Measurements from ENCODE around the gene ASTN2. TPM values are rescaled to one million over a fixed set of nuclear protein-coding genes. Genes with fewer than 3 reads are reported as not detected.
A peak's percentile ranks its signal among the peaks of the same experiment; 100 is the strongest.

The ASTN2 gene
- total and polyA plus RNA-seq, 2 donors = 3.1 to 10.2 TPM

- DNase-seq (ENCODE audit: extremely low spot score) = no peak
- no peak overlapping the region for H3K27ac ChIP-seq (ENCODE audit: low read depth)
- no peaks in the 10 kb centered on the region for H3K36me3 ChIP-seq (ENCODE audit: insufficient read depth)
- WGBS = 73% methylated on average over 3 of the region's 3 CpGs
- no peak overlapping the region for H3K4me3 ChIP-seq (ENCODE audit: low read depth, low read length)
- no peaks in the 10 kb centered on the region for H3K4me1 ChIP-seq (ENCODE audit: insufficient read depth)
These were observed 785.2 kb downstream of the ASTN2 start for GRCh38 chr9:116629634-116630033.

- no peak overlapping the region for H3K4me3 ChIP-seq (ENCODE audit: low read depth, low read length)
- no peak for DNase-seq (ENCODE audit: extremely low spot score)
- no peaks in the 10 kb centered on the region for H3K4me1 ChIP-seq (ENCODE audit: insufficient read depth)
- H3K27ac ChIP-seq (ENCODE audit: low read depth) = no peak overlapping the region
- H3K36me3 ChIP-seq (ENCODE audit: insufficient read depth) = no peaks in the 10 kb centered on the region
- 71% methylated on average over 4 of the region's 4 CpGs for WGBS
These were observed 786.1 kb downstream of the ASTN2 start for GRCh38 chr9:116628716-116629115.

DNA sequence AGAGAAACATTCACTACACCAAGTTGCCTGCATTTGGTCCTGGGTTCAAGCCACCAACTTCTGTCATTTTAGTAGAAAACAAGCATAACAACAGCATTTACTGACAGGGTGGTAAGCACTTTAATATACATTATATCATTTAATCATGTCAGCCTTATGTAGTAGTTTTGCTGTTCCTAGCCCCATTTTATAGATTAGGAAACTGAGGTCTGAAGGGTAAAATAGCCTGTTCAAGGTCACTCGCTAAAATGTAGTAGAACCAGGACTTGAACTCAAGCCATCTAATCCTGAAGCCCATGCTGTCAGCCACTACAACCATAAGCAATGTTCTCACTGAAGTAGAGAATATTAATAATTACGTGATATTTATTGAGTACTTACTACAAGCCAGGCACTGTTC lies 787.4 kb downstream of the ASTN2 start:
- no peak overlapping the region for H3K27ac ChIP-seq (ENCODE audit: low read depth)
- DNase-seq (ENCODE audit: extremely low spot score) = no peak
- no peaks in the 10 kb centered on the region for H3K4me1 ChIP-seq (ENCODE audit: insufficient read depth)
- H3K4me3 ChIP-seq (ENCODE audit: low read depth, low read length) = no peak overlapping the region
- H3K36me3 ChIP-seq (ENCODE audit: insufficient read depth) = no peaks in the 10 kb centered on the region
- WGBS = over 99% methylated on average over 2 of the region's 2 CpGs

GRCh38 chr9:116626762-116627161 lies 788.1 kb downstream of the ASTN2 start:
- Histone ChIP-seq H3K36me3 (ENCODE audit: insufficient read depth) (no peaks in the 10 kb centered on the region), H3K4me1 (ENCODE audit: insufficient read depth) (no peaks in the 10 kb centered on the region), H3K4me3 (ENCODE audit: low read depth, low read length) (no peak overlapping the region), H3K27ac (ENCODE audit: low read depth) (no peak overlapping the region)
- no peak for DNase-seq (ENCODE audit: extremely low spot score)
- WGBS = 98% methylated on average over 3 of the region's 3 CpGs

DNA sequence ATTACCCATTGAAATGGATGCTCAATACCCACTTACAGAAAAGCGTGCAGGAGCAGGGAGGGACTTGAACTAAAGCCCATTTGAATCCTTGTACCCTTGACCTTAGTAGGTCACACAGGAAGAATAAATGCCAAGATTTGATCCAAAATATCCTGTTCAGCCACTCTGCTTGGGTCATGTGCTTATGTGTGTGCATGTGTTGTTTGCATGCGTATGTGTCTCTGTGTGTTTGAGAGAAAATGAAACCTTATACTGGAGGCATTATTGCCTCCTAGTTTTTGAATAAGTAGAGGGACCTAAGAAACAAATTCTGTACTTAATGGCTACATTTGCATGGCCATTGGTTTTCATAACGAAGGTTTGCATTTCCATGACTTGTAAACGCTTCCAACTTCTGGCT lies 791.1 kb downstream of the ASTN2 start:
- Histone ChIP-seq H3K27ac (ENCODE audit: low read depth) (no peak overlapping the region), H3K36me3 (ENCODE audit: insufficient read depth) (no peaks in the 10 kb centered on the region), H3K4me1 (ENCODE audit: insufficient read depth) (no peaks in the 10 kb centered on the region), H3K4me3 (ENCODE audit: low read depth, low read length) (no peak overlapping the region)
- no peak for DNase-seq (ENCODE audit: extremely low spot score)
- 87% methylated on average over 4 of the region's 4 CpGs for WGBS

GRCh38 chr9:116617389-116617788 lies 797.5 kb downstream of the ASTN2 start:
- H3K27ac ChIP-seq (ENCODE audit: low read depth) = no peak overlapping the region
- 91% methylated on average over 3 of the region's 3 CpGs for WGBS

GRCh38 chr9:116616304-116616914 lies 798.4 kb downstream of the ASTN2 start:
- no peak overlapping the region for H3K27ac ChIP-seq (ENCODE audit: low read depth)
- 78% methylated on average over 5 of the region's 5 CpGs for WGBS

More at GRCh38 chr9:116617389-116617788, 797.5 kb downstream of the ASTN2 start:
- Histone ChIP-seq H3K4me3 (ENCODE audit: low read depth, low read length) (no peak overlapping the region), H3K36me3 (ENCODE audit: insufficient read depth) (no peaks in the 10 kb centered on the region), H3K4me1 (ENCODE audit: insufficient read depth) (no peaks in the 10 kb centered on the region)
- no peak for DNase-seq (ENCODE audit: extremely low spot score)

DNA sequence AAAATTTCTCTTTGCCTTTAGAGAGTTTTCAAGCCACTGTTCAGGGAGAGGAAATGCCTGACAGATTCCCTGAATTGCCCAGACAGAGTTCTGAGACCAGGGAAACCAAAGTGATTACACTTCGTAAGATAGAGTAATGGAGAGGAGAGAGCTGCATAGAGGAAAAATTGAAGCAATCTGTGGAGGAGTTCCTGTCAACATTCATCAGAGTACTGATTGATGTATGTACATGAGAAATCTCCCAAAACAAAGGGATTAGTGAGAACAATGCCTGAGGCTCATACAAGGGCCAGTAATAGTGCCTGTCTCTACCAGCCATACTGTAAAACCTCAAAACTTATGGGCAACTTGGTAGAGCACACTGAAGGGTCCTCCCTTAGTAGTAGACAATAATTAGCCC lies 806.8 kb downstream of the ASTN2 start:
- Histone ChIP-seq H3K4me3 (ENCODE audit: low read depth, low read length) (no peak overlapping the region), H3K36me3 (ENCODE audit: insufficient read depth) (no peaks in the 10 kb centered on the region), H3K4me1 (ENCODE audit: insufficient read depth) (no peaks in the 10 kb centered on the region), H3K27ac (ENCODE audit: low read depth) (no peak overlapping the region)
- 97% methylated on average over 1 of the region's 1 CpG for WGBS
- no peak for DNase-seq (ENCODE audit: extremely low spot score)

More at GRCh38 chr9:116616304-116616914, 798.4 kb downstream of the ASTN2 start:
- no peaks in the 10 kb centered on the region for H3K4me1 ChIP-seq (ENCODE audit: insufficient read depth)
- no peak for DNase-seq (ENCODE audit: extremely low spot score)
- H3K4me3 ChIP-seq (ENCODE audit: low read depth, low read length) = no peak overlapping the region
- H3K36me3 ChIP-seq (ENCODE audit: insufficient read depth) = no peaks in the 10 kb centered on the region

DNA sequence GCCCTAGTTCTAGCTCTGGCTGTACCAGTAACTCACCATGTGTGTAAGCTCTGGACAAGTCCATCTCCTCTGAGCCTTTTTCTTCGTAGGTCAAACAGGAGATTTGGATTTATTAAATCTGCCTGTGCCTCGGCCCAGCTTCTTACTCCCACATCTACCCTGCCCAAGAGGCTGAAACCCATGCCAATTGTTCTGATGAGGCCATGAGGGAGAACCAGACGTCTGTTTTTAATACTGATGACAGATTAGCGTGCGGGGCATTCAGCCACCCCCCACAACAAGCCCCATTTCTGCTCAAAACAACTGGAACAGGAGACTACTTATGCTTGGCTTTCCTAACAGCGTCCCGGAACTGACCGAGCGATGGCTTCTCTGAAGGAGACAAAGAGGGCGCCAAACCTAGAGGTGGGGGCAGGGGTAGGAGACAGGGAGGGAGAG lies 808.9 kb downstream of the ASTN2 start:
- no peaks in the 10 kb centered on the region for H3K36me3 ChIP-seq (ENCODE audit: insufficient read depth)
- 76% methylated on average over 10 of the region's 10 CpGs for WGBS
- no peaks in the 10 kb centered on the region for H3K4me1 ChIP-seq (ENCODE audit: insufficient read depth)
- peak; percentile 13 for DNase-seq (ENCODE audit: extremely low spot score)
- peak overlapping the region; percentile 44 for H3K27ac ChIP-seq (ENCODE audit: low read depth)
- no peak overlapping the region for H3K4me3 ChIP-seq (ENCODE audit: low read depth, low read length)

DNA sequence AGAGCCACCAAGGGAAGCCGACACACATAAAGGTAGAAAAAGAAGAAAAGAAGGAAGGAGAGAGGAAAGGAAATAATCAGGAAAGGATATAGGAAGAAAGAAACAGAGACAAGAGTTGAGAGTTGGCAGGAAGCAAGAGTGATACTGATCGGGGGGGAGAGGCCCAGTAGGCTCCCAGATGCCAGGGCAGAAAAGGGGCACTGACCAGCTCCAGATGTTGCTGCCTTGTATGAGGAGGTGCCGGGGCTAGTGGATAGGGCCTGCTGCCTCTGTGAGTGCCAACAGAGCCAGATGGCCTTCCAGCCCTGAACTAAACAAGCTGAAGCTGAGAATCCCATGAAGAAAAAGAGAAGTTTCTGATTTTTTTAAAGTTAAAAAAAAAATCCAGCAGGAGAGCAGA lies 809.8 kb downstream of the ASTN2 start:
- DNase-seq (ENCODE audit: extremely low spot score) = no peak
- no peak overlapping the region for H3K27ac ChIP-seq (ENCODE audit: low read depth)
- no peaks in the 10 kb centered on the region for H3K36me3 ChIP-seq (ENCODE audit: insufficient read depth)
- H3K4me1 ChIP-seq (ENCODE audit: insufficient read depth) = no peaks in the 10 kb centered on the region
- WGBS = 93% methylated on average over 3 of the region's 3 CpGs
- H3K4me3 ChIP-seq (ENCODE audit: low read depth, low read length) = no peak overlapping the region

GRCh38 chr9:116604251-116604650 lies 810.6 kb downstream of the ASTN2 start:
- no peaks in the 10 kb centered on the region for H3K4me1 ChIP-seq (ENCODE audit: insufficient read depth)
- no peak for DNase-seq (ENCODE audit: extremely low spot score)
- H3K4me3 ChIP-seq (ENCODE audit: low read depth, low read length) = no peak overlapping the region
- no peaks in the 10 kb centered on the region for H3K36me3 ChIP-seq (ENCODE audit: insufficient read depth)
- 71% methylated on average over 2 of the region's 2 CpGs for WGBS
- no peak overlapping the region for H3K27ac ChIP-seq (ENCODE audit: low read depth)

GRCh38 chr9:116599342-116599884 lies 815.4 kb downstream of the ASTN2 start:
- DNase-seq (ENCODE audit: extremely low spot score) = no peak
- WGBS = 76% methylated on average over 2 of the region's 2 CpGs
- no peaks in the 10 kb centered on the region for H3K36me3 ChIP-seq (ENCODE audit: insufficient read depth)

DNA sequence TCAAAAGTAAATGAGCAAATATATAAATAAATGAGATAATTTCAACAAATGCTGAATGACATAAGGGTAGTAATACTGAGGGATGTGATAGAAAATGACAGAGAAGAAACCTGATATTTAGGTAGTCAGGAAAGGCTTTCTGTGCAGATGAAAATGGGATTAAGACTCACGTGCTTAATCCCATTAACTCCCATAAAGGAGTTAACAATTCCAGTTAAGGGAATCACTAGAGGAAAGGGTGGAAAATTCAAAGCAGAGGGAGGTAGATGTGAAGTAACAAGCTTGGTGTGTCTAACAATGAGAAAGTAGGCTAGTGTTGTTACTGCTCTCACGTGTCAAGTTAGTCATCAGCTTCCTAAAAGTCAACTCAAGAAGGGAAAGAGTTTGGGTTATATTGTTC lies 818.2 kb downstream of the ASTN2 start:
- Histone ChIP-seq H3K27ac (ENCODE audit: low read depth) (no peak overlapping the region), H3K36me3 (ENCODE audit: insufficient read depth) (no peaks in the 10 kb centered on the region), H3K4me1 (ENCODE audit: insufficient read depth) (no peaks in the 10 kb centered on the region), H3K4me3 (ENCODE audit: low read depth, low read length) (no peak overlapping the region)
- 69% methylated on average over 2 of the region's 2 CpGs for WGBS
- no peak for DNase-seq (ENCODE audit: extremely low spot score)

More at GRCh38 chr9:116599342-116599884, 815.4 kb downstream of the ASTN2 start:
- Histone ChIP-seq H3K4me1 (ENCODE audit: insufficient read depth) (no peaks in the 10 kb centered on the region), H3K4me3 (ENCODE audit: low read depth, low read length) (no peak overlapping the region), H3K27ac (ENCODE audit: low read depth) (no peak overlapping the region)

- WGBS = 74% methylated on average over 2 of the region's 2 CpGs
- Histone ChIP-seq H3K27ac (ENCODE audit: low read depth) (no peak overlapping the region), H3K4me1 (ENCODE audit: insufficient read depth) (no peaks in the 10 kb centered on the region), H3K4me3 (ENCODE audit: low read depth, low read length) (no peak overlapping the region), H3K36me3 (ENCODE audit: insufficient read depth) (no peaks in the 10 kb centered on the region)
- DNase-seq (ENCODE audit: extremely low spot score) = no peak
These were observed 820.3 kb downstream of the ASTN2 start for GRCh38 chr9:116594547-116594946.

All from urinary bladder (tissue), 4 donors.